NCI-H2227 (cell line): Measurements from ENCODE around the gene FAAP24.
A peak's percentile ranks its signal among the peaks of the same experiment; 100 is the strongest.
"Not testable (repeated sequence)": the region's sequence is repeated elsewhere in the genome, so short reads cannot be mapped to it uniquely, and the experiment has no call there.

ENCODE experiments used
- DNase-seq: peaks from one replicate; lab custom pipeline; 2025; ENCODE audit not compliant: unreplicated experiment; lab: John Stamatoyannopoulos, UW

Gene FAAP24, protein sequence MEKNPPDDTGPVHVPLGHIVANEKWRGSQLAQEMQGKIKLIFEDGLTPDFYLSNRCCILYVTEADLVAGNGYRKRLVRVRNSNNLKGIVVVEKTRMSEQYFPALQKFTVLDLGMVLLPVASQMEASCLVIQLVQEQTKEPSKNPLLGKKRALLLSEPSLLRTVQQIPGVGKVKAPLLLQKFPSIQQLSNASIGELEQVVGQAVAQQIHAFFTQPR

DNA sequence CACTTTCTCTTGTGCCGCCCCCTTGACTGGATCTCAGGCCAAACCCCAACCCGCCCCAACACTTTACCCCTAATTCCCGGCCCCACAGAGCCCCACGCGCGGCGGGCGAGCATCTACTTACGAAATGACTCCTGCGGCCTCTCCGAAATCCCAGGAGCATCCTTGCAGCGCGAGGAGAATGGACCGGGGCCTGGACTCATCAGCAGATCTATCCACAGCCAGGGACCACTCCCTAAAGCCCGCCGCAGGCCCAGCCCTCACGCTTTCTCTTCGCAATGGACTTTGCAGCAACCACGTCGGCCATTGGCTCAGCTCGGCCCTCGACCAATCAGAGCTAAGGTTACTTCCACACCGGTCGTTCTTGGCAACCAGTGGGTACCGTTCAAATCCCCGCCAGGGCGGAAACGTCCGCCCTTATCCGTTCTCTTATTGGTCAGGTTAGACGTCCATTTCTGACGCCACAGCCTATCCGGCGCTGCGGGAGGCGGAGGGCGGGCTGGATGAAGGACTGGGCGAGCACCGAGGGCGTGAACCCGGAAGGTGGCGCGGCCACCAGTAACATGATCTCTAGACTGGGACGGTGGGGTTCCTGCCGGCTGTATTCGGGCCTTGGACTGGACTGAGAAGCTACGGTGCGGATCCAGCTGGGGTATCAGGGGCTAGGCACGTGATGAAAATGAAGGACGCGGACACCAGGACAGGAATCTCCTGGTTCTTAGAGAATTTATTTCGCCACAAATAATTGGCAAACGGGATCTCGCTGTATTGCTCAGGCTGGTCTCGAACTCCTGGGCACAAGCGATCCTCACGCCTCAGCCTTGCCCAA, at the start of gene FAAP24, which contains the start of gene CEP89:
TSS of gene FAAP24 (plus strand) at position 528 of the 826 bp plus-strand sequence. CDS start 955 bp downstream, outside the sequence.
TSS of gene CEP89 (minus strand) at position 244 of the 826 bp plus-strand sequence. CDS start at position 160, 84 bp downstream.
- peak; percentile 100 for DNase-seq

DNA sequence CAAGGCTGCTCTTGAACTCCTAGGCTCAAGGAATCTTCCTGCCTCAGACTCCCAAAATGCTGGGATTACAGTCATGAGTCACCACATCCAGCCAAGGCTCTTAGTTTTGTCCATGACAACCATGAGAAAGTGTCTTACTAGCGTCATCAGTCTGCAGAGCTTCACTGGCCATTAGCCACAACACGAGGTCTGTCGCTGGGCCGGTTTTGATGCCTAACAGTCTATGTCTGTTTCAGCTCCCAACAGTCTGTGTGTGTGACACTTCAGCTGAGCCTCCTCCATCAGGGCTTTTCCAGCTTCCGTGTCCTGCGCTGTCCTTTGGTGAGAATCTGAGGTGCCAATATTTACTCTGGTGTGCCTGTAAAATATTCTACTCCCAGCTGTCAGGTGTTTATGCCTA, 47.8 kb upstream of the FAAP24 start:
- no peak for DNase-seq

DNA sequence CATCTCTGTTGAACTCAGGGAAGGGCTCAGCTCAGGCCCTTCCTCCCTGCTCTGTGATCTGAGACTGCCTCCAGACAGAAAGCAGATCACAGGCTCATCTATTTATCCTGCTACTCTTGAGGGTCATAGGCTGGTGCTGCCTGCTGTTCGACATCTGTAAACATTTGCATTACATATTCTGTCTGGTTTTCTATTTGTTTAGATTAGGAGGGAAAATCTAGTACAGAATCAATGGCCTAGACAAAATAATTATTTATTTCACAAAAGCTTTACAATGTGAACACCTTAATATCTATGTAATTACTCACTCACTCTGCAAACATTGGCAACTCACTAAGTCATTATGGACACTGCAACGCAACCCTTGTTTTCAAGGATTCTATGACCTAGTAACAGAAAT, 43.2 kb upstream of the FAAP24 start:
- no peak for DNase-seq

DNA sequence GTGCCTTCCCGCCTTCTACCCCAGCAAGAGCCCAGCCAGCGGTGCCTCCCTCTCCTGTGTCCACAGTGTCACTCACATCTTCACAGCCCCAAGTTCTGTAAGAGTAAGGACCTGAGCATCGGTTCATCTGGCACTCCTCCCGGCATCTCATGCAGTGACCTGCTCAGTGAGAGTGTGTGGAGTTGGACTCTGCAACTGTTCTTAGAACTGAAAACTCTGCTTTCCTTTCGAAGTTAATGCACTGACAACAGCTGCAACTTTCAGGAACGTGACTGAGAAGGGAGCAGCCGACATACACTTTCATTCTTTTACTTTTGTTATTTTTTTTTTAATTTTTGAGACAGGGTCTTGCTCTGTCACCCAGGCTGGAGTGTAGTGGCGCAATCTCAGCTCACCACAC, 41.5 kb upstream of the FAAP24 start:
- no peak for DNase-seq

DNA sequence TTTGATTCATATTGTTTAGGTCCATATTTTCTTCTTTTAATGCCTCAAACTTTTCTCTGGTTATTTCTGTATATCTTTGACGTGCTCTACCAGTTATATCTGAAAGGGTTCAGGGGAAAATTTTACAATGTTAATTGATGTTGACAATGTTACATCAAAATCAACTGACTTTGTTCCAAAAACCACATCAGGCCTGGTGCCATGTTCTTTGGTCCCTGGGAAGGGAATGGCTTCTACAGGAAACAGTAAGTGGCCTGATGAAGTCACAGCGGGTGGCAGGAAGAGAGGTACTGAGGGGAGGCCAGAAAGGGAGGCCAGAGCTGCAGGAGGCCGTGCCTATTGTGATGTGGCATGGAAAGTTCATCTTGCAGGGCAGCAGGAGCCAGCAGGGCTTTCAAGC, 38.5 kb upstream of the FAAP24 start:
- DNase-seq: no peak

DNA sequence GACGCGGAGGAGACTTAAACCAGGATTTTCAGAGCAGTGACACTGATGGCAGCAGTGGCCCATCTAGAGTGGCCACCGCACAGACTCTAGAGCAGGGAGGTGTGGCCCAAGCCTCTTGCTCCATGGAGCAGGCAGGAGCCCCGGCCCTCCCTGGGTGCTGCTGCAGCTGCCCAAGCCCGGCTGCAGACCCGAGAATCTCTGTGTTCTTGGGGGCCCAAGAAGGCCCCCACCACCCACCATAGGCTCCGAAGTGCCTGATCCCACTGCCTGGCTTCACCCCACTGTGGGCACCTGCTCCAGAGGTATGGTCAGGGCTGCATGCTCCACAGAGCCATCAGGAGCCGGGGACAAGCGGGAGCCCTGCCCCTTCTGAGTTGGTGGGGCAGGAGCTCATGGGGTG, 36.4 kb upstream of the FAAP24 start:
- no peak for DNase-seq

DNA sequence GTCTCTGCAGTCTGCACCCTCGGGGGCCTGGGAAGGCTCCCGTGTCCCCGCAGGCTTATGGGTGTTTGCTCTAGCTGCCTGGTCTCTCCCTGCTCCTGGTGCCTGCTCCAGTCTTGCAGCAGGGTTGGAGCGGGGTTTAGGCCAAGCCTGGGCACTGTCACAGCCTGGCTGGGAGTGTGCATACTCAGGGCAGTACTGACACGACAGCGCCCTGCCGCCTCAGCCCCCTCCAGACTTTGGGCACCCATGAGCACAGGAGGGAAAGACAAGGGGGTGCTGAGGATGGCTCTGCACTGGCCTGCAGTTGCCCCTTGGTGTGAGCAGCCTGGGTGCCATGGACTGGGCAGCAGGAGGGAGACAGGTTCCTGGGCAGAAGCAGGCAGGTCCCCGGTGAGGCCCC, 36.0 kb upstream of the FAAP24 start:
- DNase-seq: no peak

DNA sequence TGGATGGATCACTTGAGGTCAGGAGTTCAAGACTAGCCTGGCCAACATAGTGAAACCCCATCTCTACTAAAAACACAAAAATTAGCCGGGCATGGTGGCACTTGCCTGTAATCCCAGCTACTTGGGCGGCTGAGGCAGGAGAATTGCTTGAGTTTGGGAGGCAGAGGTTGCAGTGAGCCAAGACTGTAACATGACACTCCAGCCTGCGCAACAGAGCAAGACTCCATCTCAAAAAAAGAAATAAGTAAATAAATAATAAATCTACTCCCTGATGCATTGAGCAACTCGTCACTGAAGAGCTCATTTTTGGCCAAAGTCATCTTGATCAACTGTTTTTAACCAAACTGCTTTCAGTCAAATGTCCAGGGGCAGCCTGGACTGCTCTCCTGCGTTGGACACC, 30.8 kb upstream of the FAAP24 start:
- not testable (repeated sequence) for DNase-seq

DNA sequence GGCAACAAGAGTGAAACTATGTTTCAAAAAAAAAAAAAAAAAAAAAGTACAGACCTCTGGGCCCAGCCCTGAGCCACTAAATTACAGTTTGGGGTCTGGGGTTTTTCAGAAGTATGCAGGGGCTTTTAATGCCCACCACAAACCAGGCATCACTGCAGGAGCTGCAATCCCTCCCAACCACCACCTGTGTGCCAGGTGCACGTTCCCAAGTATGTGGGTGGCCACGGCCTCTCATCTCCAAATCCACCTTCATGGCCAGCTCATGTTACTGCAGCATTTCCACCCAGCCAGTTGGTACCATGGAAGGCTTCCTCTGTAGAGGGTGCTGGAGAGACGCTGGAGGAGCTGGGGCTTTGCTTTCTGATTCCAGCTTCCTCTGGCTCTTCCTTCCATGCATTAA, 26.8 kb upstream of the FAAP24 start:
- no peak for DNase-seq

DNA sequence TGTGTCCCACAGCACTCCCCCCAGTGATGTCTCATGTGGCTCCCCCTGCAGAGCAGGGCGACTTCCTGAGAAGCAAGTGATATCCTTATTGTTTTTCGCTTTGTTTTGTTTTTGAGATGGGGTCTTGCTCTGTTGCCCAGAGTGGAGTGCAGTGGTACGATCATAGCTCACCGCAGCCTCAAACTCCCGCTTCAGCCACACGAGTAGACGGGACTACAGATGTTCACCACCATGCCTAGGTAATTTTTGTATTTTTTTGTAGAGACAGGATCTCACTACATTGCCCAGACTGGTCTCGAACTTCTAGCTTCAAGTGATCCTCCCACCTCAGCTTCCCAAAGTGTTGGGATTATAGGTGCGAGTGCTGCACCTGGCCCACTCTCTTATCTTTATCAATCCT, 5.3 kb upstream of the FAAP24 start:
- no peak for DNase-seq

DNA sequence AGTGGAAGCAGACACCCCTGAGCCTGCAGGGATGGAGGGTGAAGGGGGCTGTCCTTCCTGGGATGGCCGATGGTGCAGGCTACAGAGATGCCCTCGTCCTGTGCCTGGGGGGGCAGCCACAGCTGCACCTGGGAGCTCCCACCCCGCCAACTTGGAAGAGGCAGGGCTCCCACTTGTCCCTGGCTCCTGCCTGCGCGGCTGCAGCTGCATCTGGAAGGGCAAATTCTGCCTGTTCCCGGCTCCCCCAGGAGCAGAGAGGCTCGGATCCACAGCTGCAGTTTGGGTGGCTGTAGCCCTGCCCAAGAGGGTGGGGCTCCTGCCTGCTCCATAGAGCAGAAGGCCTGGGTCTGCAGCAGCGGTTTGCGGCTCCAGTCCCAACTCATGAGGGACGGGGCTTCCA, 2.5 kb upstream of the FAAP24 start:
- no peak for DNase-seq

DNA sequence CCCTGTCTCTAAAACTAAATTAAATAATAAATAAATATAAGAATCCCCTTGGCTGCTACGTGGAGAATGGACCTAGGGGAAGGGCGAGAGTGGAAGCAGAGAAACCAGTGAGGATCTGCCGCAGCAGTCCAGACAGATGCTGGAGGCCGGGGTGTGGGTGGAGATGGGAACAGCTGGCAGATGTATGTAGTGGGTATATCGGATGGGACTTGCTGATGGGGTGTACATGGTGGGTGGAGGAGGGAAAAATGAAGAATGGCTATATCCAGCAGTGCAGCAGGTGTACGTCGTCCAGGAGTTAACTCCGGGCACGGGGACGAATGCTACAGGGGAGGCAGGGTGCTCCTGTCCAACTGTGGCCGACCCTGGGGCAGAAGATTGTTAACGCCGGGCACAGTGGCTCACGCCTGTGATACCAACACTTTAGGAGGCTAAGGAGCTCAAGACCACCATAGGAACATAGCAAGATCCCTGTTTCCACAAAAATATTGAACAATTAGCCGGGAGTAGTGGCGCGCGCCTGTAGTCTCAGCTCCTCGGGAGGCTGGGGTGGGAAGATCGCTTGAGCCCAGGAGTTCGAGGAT, 938 bp upstream of the FAAP24 start:
- no peak for DNase-seq

DNA sequence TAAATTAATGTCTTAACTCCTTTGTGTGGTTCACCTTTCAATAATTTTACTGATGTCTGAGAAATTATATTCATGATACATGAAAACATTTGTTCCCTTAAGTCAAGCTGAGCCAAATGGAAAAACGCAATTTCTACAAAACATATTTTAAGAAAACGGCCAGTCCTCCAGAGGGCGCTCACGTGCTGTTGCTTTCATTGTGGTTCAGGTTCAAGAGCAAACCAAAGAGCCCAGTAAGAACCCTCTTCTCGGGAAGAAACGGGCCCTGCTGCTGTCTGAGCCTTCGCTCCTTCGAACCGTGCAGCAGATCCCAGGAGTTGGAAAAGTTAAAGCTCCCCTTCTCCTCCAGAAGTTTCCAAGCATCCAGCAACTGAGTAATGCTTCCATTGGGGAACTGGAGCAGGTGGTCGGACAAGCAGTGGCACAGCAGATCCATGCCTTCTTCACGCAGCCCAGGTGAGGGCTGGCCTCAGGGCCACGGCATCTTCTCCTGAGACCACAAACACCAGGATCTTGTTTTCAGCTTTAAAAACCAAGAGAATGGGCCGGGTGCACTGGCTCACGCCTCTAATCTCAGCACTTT, 4.3 kb downstream of the FAAP24 start:
- DNase-seq: peak; percentile 94

DNA sequence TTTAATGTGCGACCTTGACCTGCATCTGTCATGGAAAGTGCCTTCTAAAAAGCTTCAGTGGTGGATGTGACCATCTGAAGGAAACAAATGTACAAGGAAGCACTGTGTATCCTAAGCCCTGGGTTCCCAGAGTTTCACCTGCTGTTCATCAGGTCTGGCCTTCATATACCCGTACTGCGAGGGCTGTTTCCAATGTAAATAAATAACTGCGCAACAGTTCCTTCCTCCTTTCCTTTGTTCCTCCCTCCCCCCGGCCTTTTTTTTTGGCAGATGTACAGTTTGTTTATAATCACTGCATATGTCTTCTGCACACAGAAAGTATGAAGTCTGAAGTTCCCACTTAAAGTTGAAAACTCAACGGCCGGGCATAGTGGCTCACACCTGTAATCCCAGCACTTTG, 5.2 kb downstream of the FAAP24 start:
- DNase-seq: no peak

DNA sequence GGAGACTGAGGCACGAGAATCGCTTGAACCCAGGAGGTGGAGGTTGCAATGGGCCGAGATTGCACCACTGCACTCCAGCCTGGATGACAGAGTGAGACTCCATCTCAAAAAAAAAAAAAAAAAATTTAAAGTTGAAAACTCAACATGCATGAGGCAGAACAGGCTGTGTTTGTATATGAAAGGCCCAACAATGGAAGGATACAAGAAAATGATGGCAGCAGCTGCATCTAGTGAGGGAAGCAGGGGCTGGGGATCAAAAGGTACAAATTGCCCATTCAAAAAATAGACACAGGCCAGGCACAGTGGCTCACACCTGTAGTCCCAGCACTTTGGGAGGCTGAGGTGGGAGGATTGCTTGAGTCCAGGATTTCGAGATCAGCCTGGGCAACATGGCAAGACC, 5.8 kb downstream of the FAAP24 start:
- DNase-seq: not testable (repeated sequence)

DNA sequence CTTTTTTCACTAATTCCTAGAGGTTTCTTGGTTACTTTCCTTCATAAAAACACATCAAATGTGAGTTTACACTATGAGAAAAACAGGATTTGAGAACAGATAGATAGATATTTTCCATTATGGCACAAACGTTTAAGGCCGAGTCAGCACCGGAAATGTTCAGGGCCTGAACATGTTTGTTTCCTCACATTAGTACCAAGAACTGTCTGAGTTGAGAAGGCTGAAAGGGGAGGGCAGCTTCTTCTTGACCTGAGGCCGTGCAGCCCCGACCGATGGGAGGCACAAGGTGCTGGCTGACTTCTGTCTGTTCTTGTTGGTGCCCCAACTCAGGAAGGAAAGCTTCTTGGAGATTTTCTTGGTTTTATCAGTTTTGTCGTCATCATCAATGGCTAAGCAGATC, 7.8 kb downstream of the FAAP24 start:
- DNase-seq: not testable (repeated sequence)

DNA sequence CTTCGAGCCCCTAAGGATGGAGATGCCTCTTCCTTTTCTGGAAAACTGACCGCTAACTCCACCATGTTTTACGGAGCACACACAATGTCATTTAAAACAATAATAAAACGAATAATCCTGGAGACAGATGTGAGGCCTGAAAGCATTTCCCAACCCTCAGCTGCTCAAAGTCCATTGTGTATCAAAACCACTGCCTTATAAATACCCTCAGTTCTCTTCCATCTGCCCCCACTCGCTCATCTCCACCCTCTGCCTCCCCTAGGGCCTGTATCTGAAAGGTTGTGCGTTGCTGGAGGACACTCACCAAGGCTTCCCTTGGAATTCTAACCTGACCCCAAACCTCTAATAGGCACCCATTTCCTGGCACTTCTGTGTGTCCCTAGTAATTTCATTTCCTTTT, 10.4 kb downstream of the FAAP24 start:
- DNase-seq: not testable (repeated sequence)

DNA sequence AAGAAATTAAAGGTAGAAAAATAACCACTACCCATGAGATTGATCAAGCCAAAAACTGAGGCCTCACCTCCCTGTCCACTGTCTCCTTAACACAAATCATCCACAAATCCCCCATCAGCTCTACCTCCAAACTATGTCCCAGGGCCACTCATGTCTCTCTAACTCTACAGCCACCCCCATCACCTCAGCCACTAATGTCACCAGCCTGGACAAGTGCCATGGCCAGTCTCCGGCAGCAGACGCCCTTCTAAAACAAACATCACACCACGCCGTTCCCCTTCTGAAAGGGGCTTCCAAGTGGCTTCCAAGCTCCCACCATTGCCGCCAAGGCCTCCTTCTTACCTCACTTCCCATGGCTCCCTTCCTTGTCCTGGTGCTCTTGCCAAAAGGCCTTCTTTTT, 16.2 kb downstream of the FAAP24 start:
- DNase-seq: not testable (repeated sequence)

DNA sequence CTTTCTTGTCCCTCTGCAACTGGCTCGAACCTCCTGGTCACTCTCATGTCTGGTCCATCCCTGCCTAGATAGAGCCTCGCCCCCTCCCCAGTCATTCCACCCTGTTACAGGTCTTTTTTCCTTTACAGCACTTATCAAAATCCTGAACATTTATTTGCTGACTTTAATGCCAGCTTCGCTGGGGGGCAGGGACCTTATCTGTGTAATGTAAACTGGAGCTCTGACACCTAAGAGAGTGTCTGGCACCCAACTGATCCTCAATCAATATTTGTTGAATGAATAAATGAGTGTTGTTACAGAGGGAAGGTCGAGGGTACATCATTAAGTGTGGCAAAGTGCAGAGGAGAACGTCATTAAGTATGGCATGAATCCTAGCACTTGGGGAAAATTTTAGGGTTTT, 16.7 kb downstream of the FAAP24 start:
- no peak for DNase-seq

DNA sequence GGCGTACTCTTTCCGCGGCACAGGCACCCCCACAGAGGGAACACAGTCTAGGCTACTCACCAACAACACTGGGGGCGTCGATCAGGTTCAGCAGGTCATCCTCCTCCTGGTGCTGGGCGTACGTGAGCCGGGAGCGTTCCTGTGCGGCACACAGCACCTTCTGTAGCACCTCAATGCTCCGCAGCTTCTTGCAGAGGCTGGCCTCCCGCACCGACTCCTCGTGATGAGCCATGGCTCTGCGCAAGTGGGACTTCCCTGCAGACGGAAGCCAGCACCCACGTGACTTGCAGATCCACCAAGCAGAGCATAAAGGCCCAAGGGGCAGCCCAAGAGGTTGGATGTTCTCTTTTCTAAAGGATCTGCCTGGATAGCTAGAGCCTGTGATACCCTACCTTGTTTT, 23.9 kb downstream of the FAAP24 start:
- DNase-seq: not testable (repeated sequence)

DNA sequence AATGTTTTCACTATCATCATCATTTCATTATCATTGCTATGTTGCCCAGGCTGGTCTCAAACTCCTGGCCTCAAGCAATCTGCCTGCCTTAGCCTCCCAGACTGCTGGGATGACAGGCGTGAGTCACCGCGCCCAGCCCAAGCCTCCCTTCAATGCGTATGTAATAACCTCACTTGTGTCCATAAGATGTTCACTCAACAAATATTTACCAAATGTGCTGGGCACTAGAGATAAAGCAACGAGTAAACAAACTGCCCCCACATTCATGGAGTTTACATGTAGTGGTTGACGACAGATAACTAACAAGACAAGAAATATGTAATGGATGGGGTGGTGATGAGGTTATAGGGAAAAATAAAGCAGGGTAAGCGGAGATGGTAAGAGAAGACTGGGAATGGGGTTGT, 25.0 kb downstream of the FAAP24 start:
- not testable (repeated sequence) for DNase-seq
